ENCODE data around the gene GRAMD2B.

Gene GRAMD2B

DNA sequence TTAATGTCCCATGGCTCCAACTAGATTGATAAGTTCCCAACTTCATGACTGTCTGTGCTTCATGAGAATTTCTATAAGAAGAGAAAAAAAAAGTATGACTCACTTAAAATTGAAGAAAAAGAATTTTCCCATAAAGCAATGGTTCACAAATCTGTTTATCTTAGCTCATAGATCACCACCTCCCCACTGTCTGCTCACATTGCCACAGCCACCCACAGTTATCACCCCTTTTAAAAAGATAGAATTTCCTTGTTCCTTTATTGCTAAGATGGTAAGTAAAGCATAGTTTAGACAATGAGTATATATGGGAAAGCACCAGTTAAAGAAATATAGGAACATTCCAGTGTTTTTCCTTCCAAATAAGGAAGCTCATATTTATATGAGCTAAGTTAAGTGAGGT lies 104.7 kb downstream of the GRAMD2B start:
- no peak overlapping the region for H3K27ac ChIP-seq
- TF ChIP-seq, protein P1, sequence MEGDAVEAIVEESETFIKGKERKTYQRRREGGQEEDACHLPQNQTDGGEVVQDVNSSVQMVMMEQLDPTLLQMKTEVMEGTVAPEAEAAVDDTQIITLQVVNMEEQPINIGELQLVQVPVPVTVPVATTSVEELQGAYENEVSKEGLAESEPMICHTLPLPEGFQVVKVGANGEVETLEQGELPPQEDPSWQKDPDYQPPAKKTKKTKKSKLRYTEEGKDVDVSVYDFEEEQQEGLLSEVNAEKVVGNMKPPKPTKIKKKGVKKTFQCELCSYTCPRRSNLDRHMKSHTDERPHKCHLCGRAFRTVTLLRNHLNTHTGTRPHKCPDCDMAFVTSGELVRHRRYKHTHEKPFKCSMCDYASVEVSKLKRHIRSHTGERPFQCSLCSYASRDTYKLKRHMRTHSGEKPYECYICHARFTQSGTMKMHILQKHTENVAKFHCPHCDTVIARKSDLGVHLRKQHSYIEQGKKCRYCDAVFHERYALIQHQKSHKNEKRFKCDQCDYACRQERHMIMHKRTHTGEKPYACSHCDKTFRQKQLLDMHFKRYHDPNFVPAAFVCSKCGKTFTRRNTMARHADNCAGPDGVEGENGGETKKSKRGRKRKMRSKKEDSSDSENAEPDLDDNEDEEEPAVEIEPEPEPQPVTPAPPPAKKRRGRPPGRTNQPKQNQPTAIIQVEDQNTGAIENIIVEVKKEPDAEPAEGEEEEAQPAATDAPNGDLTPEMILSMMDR (conservative IDR thresholded peaks at IDR 0.05): no peak

DNA sequence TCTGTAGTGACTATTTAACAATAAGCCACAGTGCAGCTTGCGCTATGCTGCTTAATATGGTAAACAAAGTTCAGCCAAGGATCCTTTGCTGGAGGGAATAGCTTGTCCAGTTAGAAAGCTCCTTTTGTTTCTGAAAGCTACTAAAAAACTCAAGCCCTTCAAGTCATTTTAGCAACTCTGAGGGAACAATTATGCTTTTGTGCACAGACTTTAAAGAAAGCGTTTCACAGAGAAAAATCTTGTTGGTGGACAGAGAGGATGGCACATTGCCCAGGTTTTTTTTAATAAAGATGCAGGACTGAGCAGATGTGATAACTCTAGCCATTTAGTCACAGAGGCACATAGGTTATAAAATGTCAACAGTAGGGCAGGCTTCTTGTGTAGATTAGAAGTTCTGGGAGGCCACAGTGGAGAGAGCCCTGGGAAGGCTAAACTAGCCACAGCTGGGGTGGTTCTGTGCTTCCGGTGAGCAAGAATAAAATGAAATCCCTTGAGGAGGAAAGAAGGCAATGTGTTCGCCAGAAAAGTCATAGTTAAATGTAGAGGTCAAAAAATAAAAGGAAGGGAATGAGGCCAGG lies 108.4 kb downstream of the GRAMD2B start:
- peak overlapping the region; percentile 50 for H3K27ac ChIP-seq
- TF ChIP-seq, protein P1 (conservative IDR thresholded peaks at IDR 0.05): no peak

DNA sequence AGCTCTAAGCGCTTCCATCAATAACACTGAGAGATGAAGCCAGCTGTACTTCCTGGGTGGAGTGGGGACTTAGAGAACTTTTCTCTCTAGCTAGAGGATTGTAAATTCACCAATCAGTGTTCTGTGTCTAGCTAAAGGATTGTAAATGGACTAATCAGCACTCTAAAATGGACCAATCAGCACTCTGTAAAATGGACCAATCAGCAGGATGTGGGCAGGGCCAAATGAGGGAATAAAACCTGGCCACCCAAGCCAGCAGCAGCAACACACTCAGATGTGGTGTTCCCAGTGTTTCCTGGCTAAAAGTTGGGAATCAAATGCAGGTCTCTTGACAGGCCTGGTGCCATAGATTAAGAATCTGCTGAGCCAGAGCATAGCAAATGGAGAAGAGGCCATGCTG lies 111.3 kb downstream of the GRAMD2B start:
- H3K27ac ChIP-seq: peak overlapping the region; percentile 14; the same call in 1 of the 2 replicates

DNA sequence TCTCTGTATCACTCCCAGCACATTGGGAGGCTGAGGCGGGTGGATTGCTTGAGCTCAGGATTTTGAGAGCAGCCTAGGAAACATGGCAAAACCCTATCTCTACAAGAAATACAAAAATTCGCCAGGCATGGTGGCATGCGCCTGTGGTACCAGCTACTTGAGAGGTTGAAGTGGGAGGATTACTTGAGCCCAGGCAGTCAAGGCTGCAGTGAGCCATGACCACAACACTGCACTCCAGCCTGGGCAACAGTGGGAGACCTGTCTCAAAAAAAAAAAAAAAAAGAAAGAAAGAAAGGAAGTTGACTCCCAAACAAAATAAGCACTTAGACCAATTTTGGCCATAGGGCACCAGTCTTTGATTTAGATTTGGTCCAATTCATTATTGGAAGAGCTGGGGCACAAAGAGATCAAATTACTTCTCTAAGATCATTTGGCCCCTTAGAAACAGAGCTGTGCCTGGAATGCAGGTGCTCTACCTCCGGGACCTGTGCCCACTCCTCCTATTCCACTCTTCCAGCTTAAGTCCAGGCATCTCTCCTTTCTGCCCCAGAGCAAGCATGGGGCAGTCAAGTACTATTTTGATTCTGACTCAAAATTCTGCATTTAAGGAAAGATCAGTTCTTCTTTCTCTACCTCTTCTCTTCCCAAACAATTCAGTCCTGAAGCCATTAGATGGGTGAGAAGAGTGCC lies 112.8 kb downstream of the GRAMD2B start:
- TF ChIP-seq, protein P1 (conservative IDR thresholded peaks at IDR 0.05): no peak
- H3K27ac ChIP-seq: no peak overlapping the region; the same call in 1 of the 2 replicates

More for the DNA sequence above, 111.3 kb downstream of the GRAMD2B start:
- TF ChIP-seq, protein P1 (conservative IDR thresholded peaks at IDR 0.05): no peak

DNA sequence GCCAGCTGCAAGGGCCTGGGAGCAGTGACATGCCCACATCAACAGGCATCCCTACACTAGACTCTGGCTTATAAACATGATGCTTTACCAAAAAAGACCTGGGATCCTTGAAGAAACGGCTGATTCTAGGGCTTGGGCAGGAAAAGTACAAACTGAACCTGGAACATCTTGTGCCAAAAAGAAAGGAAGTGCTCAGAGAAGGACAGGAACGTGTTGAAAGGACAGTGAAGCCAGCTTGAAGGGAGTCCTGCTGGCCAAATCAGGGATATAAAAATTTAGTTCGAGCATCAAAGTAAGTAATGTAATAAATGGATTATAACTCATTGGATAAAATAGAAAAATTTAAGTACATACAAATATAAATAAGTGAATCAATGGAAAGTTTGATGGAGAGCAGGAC lies 113.7 kb downstream of the GRAMD2B start:
- H3K27ac ChIP-seq: no peak overlapping the region; the same call in 1 of the 2 replicates
- TF ChIP-seq, protein P1 (conservative IDR thresholded peaks at IDR 0.05): peak; percentile 19

DNA sequence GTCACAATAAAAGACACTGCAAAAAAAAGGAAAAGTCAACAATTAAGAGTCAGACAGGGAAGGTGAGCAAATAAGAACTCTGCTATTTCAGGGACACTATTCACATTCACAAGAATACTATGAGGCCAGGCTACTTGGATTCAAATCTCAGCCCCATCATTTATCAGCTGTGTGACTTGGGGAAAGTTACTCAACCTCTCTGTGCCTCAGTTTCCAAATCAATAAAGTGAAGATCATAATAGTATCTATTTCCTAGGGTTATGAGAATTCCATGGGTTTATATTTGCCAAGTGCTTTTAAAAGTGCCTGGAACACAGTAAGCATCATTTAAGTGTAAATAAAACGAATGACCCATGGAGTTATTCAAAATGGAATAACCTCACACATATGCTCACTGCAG lies 115.4 kb downstream of the GRAMD2B start:
- TF ChIP-seq, protein P1 (conservative IDR thresholded peaks at IDR 0.05): no peak
- peak overlapping the region; percentile 40 for H3K27ac ChIP-seq

DNA sequence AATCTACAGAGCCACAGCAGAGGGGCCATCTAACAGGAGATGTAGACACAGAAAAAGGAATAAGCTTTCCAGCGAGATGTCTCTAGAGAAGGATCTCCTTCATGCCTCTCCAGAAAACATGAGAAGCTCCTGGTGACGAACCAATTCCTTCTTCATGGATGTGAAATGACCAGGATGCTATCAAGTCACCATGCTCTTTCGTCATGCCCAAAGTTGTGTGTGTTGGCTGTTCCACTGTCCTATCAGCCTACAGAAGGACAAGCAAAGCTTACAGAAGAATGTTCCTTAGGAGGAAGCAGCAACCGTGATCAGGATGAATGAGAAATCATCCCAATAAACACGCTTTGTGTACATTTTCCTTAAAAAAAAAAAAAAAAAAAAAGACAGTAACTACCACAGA lies 117.4 kb downstream of the GRAMD2B start:
- H3K27ac ChIP-seq: peak overlapping the region; percentile 4
- TF ChIP-seq, protein P1 (conservative IDR thresholded peaks at IDR 0.05): no peak

Measured in VCaP (cell line).